Heart left ventricle (tissue), 16 donors: ENCODE measurements around the gene PYGO2. TPM values are rescaled to one million over a fixed set of nuclear protein-coding genes. Genes with fewer than 3 reads are reported as not detected.

Source experiments
- ATAC-seq, 4 donors: fragments of 200-7000 bp; cut with Tn5 transposase; one replicate each; pipeline ENCODE4 v1.9.1; 2020 to 2022; ENCODE audit warnings: moderate library complexity in 4 of 4, mild to moderate bottlenecking in 3 of 4, moderate number of reproducible peaks in 1 of 4
- DNase-seq, 5 donors: peaks; one replicate each; pipeline ENCODE4 v3.0.0-alpha.2; 2020
- H3K27ac ChIP-seq, 12 donors: fragments of 200-600 bp; sonication (generic) in 4 of 12; one replicate each; pipeline versions ENCODE4 v1.5.0 to v1.8.0; 2016 to 2022; ENCODE audit warnings: mild to moderate bottlenecking in 2 of 12
- H3K27me3 ChIP-seq, 9 donors: fragments of 200-600 bp; sonication (generic) in 2 of 9; one replicate each; pipeline versions ENCODE4 v1.5.1 to v1.8.0; 2016 to 2022; ENCODE audit warnings: mild to moderate bottlenecking in 3 of 9
- H3K36me3 ChIP-seq, 9 donors: fragments of 200-600 bp; sonication (generic) in 2 of 9; one replicate each; pipeline versions ENCODE4 v1.5.0 to v1.8.0; 2018 to 2022; ENCODE audit warnings: mild to moderate bottlenecking in 2 of 9
- H3K4me1 ChIP-seq, 12 donors: fragments of 200-600 bp; sonication (generic) in 4 of 12; one replicate each; pipeline versions ENCODE4 v1.5.0 to v1.8.0; 2016 to 2022; ENCODE audit warnings: mild to moderate bottlenecking in 3 of 12
- H3K4me3 ChIP-seq, 12 donors: fragments of 200-600 bp; sonication (generic) in 4 of 12; one replicate each; pipeline versions ENCODE4 v1.5.0 to v1.8.0; 2017 to 2022; ENCODE audit warnings: mild to moderate bottlenecking in 9 of 12, moderate library complexity in 4 of 12
- H3K9me3 ChIP-seq, 12 donors: fragments of 200-600 bp; sonication (generic) in 4 of 12; one replicate each; pipeline versions ENCODE4 v1.5.0 to v1.8.0; 2016 to 2022; ENCODE audit warnings: mild to moderate bottlenecking in 1 of 12
- CTCF ChIP-seq, 12 donors: fragments of 200-600 bp; sonication (generic) in 4 of 12; IDR thresholded peaks; one replicate each; pipeline versions ENCODE4 v1.5.0 to v1.8.0; 2018 to 2022; ENCODE audit warnings: antibody characterized with exemption in 12 of 12, mild to moderate bottlenecking in 5 of 12
- POLR2A ChIP-seq, 2 donors: fragments of 450-650 bp; IDR thresholded peaks; one replicate each; pipeline ENCODE4 v1.6.1; 2017; ENCODE audit warnings: antibody characterized with exemption in 2 of 2, mild to moderate bottlenecking in 2 of 2, moderate library complexity in 2 of 2
- WGBS, 4 donors: extraction: QIAGEN DNeasy Blood & Tissue Kit in 2 of 4; methylation state at CpG; one replicate each; pipeline versions ENCODE4 v1.1.5 to v1.1.7; 2013 to 2018; 5-methylcytosine and 5-hydroxymethylcytosine counted together
- intact Hi-C, 10 donors: fragments of 100-400 bp; cut with DNase I; formaldehyde crosslinking; loops; one replicate each; pipeline versions ENCODE4 v1.11.1 to v1.14.2; 2022
- polyA plus RNA-seq, 2 donors: library from polyadenylated mRNA; stranded (reverse); fragments of 200-250 nt; gene quantifications; one replicate each; pipeline ENCODE4 v1.2.3, GENCODE V29; 2013
- total RNA-seq, 9 donors: library from RNA; depleted of rRNA in 2 of 9; stranded (reverse); fragments of >200 nt in 2 of 9; fragmentation: NEBNext Ultra II Directional in 3 of 9; extraction: Animal tissue kit (Norgen Biotek cat#: 25700) in 3 of 9; gene quantifications; one replicate each; pipeline versions ENCODE4 v1.1.0 to v1.2.4, GENCODE V29; 2016 to 2023
- donor health status: ischemic (EF 13 %, LVEDD 7.1; RV severe dilation, severe dysfunction).
- donor health status: healthy with polysubstance abuse.
- donor health status: DM: no; HTN: yes; CAD: no.
- donor health status: DM: no; HTN: no; CAD: no.
- donor health status: ischemic (EF 25% LVEDD 6.9; RV normal size, moderate dysfunction).
- donor health status: ischemic (EF 25% LVEDD 5.7; RV mildly dilated, moderate dysfunction).
- donor health status: healthy.
- donor health status: DM: yes; HTN: yes; CAD: no.
- donor health status: ischemic (EF 35%, LVEDD 5.7; RV mildly dilated, moderate dysfunction).
- donor health status: nonischemic (EF 11% LVEDD 7.7; RV severe dilation, severe dysfunction).
- donor health status: DM: yes; HTN: yes; CAD: no.
- donor health status: PGD.
- donor health status: ischemic (EF 29% LVEDD 5.4; RV normal size, mild dysfunction).
- donor health status: nonischemic (EF 23%, LVEDD 6.1; RV moderate dilation, normal function).

The PYGO2 gene
- total and polyA plus RNA-seq, 11 donors = 9.7 to 19.2 (median 16.3) TPM

DNA sequence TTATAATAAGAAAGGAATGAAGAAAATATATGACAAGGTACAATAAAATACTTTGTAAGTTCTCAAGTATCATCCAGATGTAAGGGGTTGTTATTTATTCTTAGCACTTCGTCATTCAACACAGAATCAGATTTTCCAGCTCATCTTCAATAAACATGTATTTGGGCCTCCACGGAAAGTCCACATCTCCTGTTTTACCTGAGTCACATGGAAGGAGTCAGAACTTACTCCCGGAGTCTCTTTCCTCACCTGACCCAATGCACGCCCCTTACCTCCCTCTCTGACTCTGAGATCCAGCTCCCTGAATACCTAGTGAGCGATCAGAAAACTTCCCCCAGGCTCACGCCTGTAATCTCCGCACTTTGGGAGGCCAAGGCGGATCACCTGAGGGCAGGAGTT lies 23.6 kb downstream of the PYGO2 start:
- ATAC-seq (no peak), DNase-seq (peak in 1 of 5 donors; percentile 20)
- Histone ChIP-seq H3K27me3 (no peaks in the 10 kb centered on the region), H3K4me3 (peak overlapping the region; percentile 39 to 80 (median 66)), H3K27ac (peak overlapping the region; percentile 90 to 100 (median 98)), H3K9me3 (no peaks in the 10 kb centered on the region), H3K36me3 (no peaks in the 10 kb centered on the region), H3K4me1 (peaks cover 0 to 53% (median 20%) of the 10 kb centered on the region in 12 donors)
- intact Hi-C loops = loop anchor here in 4 of 10 donors (2.0 to 10.0 kb wide), 6 partner anchors 34 to 381 kb away; partner anchors contain the start of genes UBE2Q1 (in 3 of the 4), CHRNB2 (in 1 of the 4), CKS1B (in 1 of the 4) and SHC1 (in 1 of the 4)
- 73 to 78% (median 77%) methylated on average over 8 of the region's 8 CpGs for WGBS, 4 donors
- TF ChIP-seq POLR2A (IDR thresholded peaks at IDR 0.05) = no peak
- no peak for TF ChIP-seq CTCF (IDR thresholded peaks at IDR 0.05)

- peak; percentile 91 to 95 (median 94) for DNase-seq
- ATAC-seq = peak; percentile 88 to 91 (median 88)
- 0 to 2% (median 1%) methylated on average over 20 to 36 of the region's 36 CpGs for WGBS, 4 donors
- Histone ChIP-seq H3K4me1 (peaks cover 0 to 50% (median 20%) of the 10 kb centered on the region in 12 donors), H3K9me3 (no peaks in the 10 kb centered on the region), H3K4me3 (peak overlapping the region; percentile 39 to 80 (median 66)), H3K27ac (peak overlapping the region; percentile 90 to 100 (median 98)), H3K27me3 (no peaks in the 10 kb centered on the region), H3K36me3 (peaks cover 0 to 2% (median 0%) of the 10 kb centered on the region in 9 donors)
- intact Hi-C loops = loop anchor here in 4 of 10 donors (2.0 to 10.0 kb wide), 6 partner anchors 35 to 380 kb away; partner anchors contain the start of genes UBE2Q1 (in 3 of the 4), CHRNB2 (in 1 of the 4), CKS1B (in 1 of the 4) and SHC1 (in 1 of the 4)
- TF ChIP-seq CTCF (IDR thresholded peaks at IDR 0.05) (peak in 7 of 12 donors; percentile 19 to 43 (median 28)), POLR2A (IDR thresholded peaks at IDR 0.05) (peak; percentile 22 to 58)
Measured at GRCh38 chr1:154937085-154937987, 24.2 kb downstream of the PYGO2 start.

- no peaks in the 10 kb centered on the region for H3K9me3 ChIP-seq
- peaks cover 0 to 9% (median 0%) of the 10 kb centered on the region in 9 donors for H3K36me3 ChIP-seq
- peaks cover 0 to 43% (median 18%) of the 10 kb centered on the region in 12 donors for H3K4me1 ChIP-seq
- intact Hi-C loops = loop anchor here in 4 of 10 donors (2.0 to 10.0 kb wide), 6 partner anchors 36 to 379 kb away; partner anchors contain the start of genes UBE2Q1 (in 3 of the 4), CHRNB2 (in 1 of the 4), CKS1B (in 1 of the 4) and SHC1 (in 1 of the 4)
- TF ChIP-seq POLR2A (IDR thresholded peaks at IDR 0.05) (peak in 1 of 2 donors; percentile 46), CTCF (IDR thresholded peaks at IDR 0.05) (peak in 10 of 12 donors; percentile 17 to 55 (median 37))
- peak; percentile 93 to 96 (median 94) for ATAC-seq
- 0 to 1% (median 0%) methylated on average over 30 to 45 of the region's 45 CpGs for WGBS, 4 donors
- no peaks in the 10 kb centered on the region for H3K27me3 ChIP-seq
- H3K4me3 ChIP-seq = peak within 1 kb of the TSS; percentile 39 to 80 (median 66)
- DNase-seq = peak; percentile 96 to 97 (median 97)
- peak within 1 kb of the TSS; percentile 90 to 100 (median 98) for H3K27ac ChIP-seq
Measured at GRCh38 chr1:154936555-154937084, 25.0 kb downstream of the PYGO2 start, which contains the start of gene PMVK. Gene PMVK (minus strand): TSS chr1:154936719. CDS start chr1:154936685, 34 bp downstream.
